GM12873 (cell line): ENCODE measurements around the gene B4GALNT1.

Experiments used
- TF ChIP-seq, protein P1 (sequence below): IDR thresholded peaks from 2 replicates; pipeline ENCODE4 v1.5.1; 2012; ENCODE audit warnings: low read depth, mild to moderate bottlenecking, moderate library complexity, low read length, control low read depth; ENCODE audit not compliant: insufficient read depth; ENCODE audit errors: missing control alignments

Gene B4GALNT1

DNA sequence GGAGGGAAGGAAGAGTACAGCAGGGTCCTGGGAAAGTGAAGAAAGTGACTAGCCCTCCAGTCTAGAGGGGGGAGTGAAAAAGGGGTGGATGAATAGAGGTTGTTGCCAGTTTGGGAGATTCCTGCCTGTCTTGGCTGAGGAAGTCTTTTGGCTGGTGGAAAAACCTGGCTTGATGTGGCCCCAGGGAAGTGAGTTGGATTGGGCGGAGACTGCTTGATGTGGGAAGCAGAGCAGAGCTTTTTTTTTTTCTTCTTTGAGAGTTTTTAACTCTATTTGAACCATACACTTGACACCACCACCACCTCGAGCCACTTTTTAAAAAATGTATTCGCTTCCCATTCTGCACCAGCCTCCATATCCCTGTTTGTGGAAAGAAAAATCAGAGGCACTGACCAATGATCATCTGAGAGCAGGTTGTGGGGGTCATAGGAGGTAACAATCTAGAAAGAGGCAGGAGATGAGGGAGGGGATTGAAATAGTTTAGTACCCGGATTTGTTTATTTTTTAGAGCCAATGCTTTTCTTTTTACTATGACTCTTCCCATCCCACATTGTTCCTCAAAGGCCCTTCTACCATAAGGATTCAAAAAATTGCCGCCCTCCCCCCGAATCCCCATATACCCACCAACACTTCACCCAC, 29.1 kb downstream of the B4GALNT1 start:
- TF ChIP-seq, protein P1, sequence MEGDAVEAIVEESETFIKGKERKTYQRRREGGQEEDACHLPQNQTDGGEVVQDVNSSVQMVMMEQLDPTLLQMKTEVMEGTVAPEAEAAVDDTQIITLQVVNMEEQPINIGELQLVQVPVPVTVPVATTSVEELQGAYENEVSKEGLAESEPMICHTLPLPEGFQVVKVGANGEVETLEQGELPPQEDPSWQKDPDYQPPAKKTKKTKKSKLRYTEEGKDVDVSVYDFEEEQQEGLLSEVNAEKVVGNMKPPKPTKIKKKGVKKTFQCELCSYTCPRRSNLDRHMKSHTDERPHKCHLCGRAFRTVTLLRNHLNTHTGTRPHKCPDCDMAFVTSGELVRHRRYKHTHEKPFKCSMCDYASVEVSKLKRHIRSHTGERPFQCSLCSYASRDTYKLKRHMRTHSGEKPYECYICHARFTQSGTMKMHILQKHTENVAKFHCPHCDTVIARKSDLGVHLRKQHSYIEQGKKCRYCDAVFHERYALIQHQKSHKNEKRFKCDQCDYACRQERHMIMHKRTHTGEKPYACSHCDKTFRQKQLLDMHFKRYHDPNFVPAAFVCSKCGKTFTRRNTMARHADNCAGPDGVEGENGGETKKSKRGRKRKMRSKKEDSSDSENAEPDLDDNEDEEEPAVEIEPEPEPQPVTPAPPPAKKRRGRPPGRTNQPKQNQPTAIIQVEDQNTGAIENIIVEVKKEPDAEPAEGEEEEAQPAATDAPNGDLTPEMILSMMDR = no peak

DNA sequence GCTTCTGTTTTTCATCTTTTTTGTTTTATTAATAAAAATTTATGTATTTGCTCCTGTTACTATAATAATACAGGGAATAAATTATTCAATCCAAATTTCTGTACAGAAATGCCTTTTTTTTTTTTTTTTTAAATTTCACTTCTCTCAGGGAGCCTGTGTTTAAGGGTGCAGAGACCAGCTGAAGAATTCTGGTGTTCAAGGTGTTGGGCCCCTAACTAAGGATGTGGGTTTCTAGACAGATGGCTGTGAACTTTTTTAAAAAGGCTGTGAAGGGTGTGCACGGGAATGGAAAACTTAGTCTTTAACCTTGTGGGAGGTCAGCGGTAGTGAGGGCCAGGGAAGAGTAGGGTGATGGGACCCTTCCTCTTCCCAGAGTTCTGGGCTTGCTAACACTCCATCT, 29.7 kb downstream of the B4GALNT1 start:
- TF ChIP-seq, protein P1 = no peak

DNA sequence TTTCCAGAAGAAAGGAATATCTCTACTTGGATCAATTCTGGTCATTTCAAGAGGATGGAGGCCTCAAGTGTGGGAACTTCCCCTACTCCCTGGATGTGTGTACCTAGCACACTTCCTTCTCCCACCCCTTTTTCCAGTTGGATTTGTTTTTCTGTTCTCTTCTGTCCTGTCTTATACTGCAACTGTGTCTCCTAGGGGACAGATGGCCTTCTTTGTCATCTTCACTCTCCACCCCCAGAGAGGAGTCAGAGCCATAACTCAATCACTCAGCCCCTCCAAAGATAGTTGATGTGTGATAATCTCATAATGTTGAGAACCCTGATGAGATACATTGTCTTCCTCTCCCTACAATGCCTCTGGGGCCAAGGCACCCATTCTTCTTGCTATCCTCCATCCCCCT, 30.5 kb downstream of the B4GALNT1 start:
- TF ChIP-seq, protein P1 = no peak

DNA sequence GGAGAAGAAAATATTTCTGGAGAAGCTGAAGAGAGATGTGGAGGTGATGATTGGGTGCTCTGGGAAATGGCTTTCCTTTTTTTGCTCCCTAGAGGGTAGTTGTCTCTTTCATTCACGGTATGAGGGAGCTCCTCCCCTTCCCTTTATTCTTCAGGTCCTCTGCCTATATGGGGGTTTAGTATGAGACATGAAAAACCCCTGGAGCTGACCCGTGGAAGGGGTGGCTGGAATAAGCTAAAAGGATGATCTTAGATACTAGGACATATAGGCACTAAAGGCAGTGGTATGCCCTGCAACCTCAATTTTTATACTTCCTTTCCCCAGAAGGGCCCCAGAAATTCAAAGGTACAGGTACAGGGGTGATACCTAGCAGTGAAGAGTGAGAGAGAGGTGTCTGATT, 32.6 kb downstream of the B4GALNT1 start:
- TF ChIP-seq, protein P1 = no peak

DNA sequence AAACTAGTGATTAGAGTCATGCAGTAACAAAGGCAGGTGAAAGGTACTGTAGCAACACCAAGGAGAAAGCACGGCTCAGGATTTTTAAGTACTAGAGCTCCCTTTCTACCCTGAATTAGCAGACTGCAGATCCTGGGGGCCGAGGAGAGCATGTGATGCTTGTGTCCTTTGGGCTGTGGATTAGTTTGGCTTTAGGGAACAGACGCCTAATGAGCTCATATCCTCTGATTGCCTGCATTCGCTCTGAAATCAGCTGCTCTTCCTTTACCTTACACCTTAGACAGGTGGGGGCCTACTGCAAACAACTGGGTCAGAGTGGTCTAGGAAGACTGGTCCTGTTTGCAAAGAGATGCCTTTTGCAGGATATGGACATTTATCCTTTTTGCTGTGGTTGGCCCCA, 39.8 kb downstream of the B4GALNT1 start:
- TF ChIP-seq, protein P1 = no peak

DNA sequence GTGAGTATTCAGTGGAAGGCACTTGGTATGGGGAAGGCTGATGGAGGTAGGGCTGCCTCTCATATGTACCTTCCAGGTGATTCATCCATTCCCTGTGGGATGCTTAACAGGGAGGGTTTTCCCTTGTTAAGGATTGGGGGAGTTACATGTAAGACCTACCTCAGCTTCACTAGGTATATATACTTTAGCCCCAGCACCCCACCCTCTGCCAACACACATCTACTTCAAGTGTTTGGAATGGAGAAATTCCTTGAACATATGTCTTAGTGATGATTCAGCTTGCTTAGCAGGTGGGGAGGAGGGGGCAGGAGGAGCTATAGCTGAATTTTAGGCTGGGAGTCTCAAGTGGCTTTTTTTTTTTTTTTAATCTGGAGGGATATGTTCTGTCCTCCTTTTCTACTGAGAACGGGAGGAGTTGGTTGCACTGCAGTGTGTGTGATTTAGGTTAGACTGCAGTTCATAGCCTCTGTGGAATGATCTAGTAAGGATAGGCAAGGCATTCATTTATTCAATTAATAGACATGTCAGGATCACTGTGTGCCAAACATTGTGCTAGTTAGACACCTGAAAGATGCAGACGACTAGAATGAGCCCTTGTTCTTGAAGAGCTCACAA, 40.3 kb downstream of the B4GALNT1 start:
- TF ChIP-seq, protein P1 = no peak

DNA sequence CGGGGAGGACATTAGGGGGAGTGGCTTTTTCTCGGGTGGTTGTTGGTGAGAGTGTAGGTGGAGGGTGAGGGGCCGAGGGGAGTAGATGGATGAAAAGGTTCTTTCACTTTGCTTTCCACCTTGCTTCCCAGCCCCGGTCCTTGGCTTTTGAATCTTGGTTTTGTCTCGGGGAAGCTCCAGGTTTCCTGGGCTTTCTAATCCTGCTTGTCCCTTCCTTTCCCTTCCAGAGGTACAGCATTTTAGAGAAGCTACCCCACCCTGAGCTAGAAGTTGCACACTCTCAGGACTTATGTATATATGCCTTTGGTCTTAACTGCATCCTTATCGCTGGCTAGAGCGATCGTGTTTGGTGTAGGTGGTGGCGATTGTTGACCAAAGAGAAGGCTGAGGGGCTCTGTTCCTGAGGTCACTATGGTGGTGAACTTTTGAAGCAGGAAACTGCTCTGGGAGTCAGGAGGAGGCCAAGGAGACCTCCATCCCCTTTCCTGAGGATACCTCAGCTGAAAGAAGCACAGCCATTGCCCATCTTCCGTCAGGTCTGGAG, 41.1 kb downstream of the B4GALNT1 start:
- TF ChIP-seq, protein P1 = no peak
